Prostate gland (tissue), 2 donors: ENCODE data around the gene ZSCAN30. TPM values are rescaled to one million over a fixed set of nuclear protein-coding genes. Genes with fewer than 3 reads are reported as not detected.

ENCODE experiments used
- DNase-seq: peaks from one replicate; pipeline ENCODE4 v3.0.0-alpha.2; 2019; ENCODE audit warnings: low spot score
- H3K27ac ChIP-seq, 2 donors: fragments of 200-600 bp; sonication (generic); 2 replicates each; pipeline ENCODE4 v1.5.1; 2017 to 2019
- H3K27me3 ChIP-seq: fragments of 200-600 bp; sonication (generic); replicated peaks from 2 replicates; pipeline ENCODE4 v1.5.1; 2019; ENCODE audit not compliant: insufficient read depth
- H3K36me3 ChIP-seq, 2 donors: fragments of 200-600 bp; sonication (generic); 1 replicate in 1 of 2; 2 replicates in 1 of 2; pipeline versions ENCODE4 v1.5.1 to v1.8.1; 2017 to 2019
- H3K4me1 ChIP-seq: fragments of 200-600 bp; sonication (generic); replicated peaks from 2 replicates; pipeline ENCODE4 v1.5.1; 2019
- H3K4me3 ChIP-seq, 2 donors: fragments of 200-600 bp; sonication (generic); 2 replicates each; pipeline ENCODE4 v1.5.1; 2017 to 2019
- H3K9me3 ChIP-seq: fragments of 200-600 bp; sonication (generic); 2 replicates; pipeline ENCODE4 v1.5.1; 2017
- POLR2A ChIP-seq: fragments of 450-650 bp; IDR thresholded peaks from one replicate; pipeline ENCODE4 v1.6.1; 2016; ENCODE audit warnings: antibody characterized with exemption, mild to moderate bottlenecking
- POLR2AphosphoS5 ChIP-seq: sonication (generic); formaldehyde crosslinking; IDR thresholded peaks from one replicate; pipeline ENCODE4 v1.6.1; 2017; ENCODE audit warnings: antibody characterized with exemption
- WGBS: methylation state at CpG from one replicate; pipeline ENCODE4 v1.1.5; 2018; 5-methylcytosine and 5-hydroxymethylcytosine counted together
- intact Hi-C: fragments of 100-400 bp; cut with DNase I; formaldehyde crosslinking; loops from one replicate; pipeline ENCODE4 v1.14.2; 2022
- total RNA-seq, 2 donors: library from RNA; depleted of rRNA; stranded (reverse); fragments of >200 nt; gene quantifications; one replicate each; pipeline ENCODE4 v1.1.0, GENCODE V29; 2016
- TF ChIP-seq, protein P1 (sequence below), 4 experiments: fragments of 200-600 bp in 2 of 4; fragments of 450-650 bp in 2 of 4; sonication (generic) in 2 of 4; IDR thresholded peaks; 1 replicate in 3 of 4; 2 replicates in 1 of 4; pipeline ENCODE4 v1.5.1; 2016 to 2019; ENCODE audit warnings: antibody characterized with exemption in 4 of 4, mild to moderate bottlenecking in 2 of 4, moderate library complexity in 2 of 4

The ZSCAN30 gene
- total RNA-seq, 2 donors from 2014 or later: 18.3 to 21.3 TPM

DNA sequence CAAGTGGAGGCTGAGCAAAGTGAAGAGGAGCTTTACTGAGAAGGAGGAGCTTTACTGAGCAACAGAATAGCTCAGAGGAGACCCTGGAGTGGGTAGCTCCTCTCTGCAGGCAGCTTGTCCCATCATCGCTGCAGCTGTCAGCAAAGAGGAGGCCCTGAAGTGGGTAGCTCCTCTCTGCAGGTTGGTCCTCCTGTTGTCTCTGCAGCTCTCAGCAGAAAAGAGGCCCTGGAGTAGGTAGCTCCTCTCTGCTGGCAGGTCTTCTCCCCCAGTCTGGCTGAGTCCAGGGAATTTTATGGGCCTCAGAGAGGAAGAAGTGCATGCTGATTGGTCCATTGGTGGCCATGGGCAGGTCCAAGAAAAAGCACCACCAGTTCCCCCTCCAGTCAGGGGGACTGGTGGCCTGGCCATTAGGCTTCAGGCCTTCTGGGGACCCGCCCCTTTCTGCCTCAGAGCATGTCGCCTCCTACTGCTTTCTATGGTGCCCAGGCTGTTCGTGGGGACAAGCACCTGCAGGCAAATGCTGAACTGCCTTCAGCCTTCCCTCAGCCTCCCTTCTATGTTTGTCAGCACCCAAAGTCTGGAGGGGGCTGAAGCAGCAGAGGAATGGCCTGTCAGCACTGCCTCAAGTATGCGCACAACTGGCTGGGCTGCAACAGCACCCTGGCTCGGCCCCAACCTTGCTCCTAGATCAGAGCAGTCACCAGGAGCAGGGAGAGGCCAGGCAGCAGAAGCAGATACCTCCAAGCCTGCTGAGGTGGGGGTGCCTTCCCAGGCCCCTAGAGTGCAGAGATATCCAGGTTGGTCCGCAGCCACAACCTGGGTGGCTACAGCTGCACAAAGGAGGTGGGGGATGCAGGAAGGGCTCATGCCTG is 5.9 kb downstream of the ZSCAN30 start:
- H3K36me3 ChIP-seq: no peaks in the 10 kb centered on the region
- intact Hi-C loops: no loop called here
- H3K9me3 ChIP-seq: no peaks in the 10 kb centered on the region
- no peak for DNase-seq
- H3K27me3 ChIP-seq: no peaks in the 10 kb centered on the region
- TF ChIP-seq POLR2A: no peak
- no peak overlapping the region for H3K27ac ChIP-seq
- no peaks in the 10 kb centered on the region for H3K4me1 ChIP-seq
- 92% methylated on average over 7 of the region's 7 CpGs for WGBS
- H3K4me3 ChIP-seq: no peak overlapping the region

DNA sequence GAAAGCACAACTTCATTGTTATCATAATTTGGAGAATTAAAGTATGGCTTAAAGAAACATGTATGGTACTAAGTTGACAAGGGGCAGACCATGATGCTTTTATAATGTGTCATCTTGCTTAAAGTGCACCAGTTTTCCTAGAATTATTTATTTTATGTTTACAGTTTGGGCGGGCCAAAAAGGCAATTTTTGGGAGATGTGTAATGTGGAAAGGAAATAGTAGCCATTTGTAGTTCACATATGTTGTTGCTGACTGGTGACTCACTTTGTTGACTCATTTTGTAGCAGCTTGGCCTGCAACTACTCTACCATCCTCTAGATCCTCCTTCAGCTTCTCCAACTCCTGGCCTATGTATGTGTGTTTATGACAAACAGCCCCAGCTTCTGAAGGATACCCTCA is 7.7 kb downstream of the ZSCAN30 start:
- Histone ChIP-seq H3K36me3 (no peaks in the 10 kb centered on the region), H3K27me3 (no peaks in the 10 kb centered on the region), H3K9me3 (no peaks in the 10 kb centered on the region), H3K4me3 (no peak overlapping the region), H3K27ac (no peak overlapping the region), H3K4me1 (no peaks in the 10 kb centered on the region)
- no peak for DNase-seq
- WGBS: 100% methylated on average over 1 of the region's 1 CpG
- TF ChIP-seq POLR2AphosphoS5: no peak
- no peak for TF ChIP-seq POLR2A
- TF ChIP-seq, protein P1, sequence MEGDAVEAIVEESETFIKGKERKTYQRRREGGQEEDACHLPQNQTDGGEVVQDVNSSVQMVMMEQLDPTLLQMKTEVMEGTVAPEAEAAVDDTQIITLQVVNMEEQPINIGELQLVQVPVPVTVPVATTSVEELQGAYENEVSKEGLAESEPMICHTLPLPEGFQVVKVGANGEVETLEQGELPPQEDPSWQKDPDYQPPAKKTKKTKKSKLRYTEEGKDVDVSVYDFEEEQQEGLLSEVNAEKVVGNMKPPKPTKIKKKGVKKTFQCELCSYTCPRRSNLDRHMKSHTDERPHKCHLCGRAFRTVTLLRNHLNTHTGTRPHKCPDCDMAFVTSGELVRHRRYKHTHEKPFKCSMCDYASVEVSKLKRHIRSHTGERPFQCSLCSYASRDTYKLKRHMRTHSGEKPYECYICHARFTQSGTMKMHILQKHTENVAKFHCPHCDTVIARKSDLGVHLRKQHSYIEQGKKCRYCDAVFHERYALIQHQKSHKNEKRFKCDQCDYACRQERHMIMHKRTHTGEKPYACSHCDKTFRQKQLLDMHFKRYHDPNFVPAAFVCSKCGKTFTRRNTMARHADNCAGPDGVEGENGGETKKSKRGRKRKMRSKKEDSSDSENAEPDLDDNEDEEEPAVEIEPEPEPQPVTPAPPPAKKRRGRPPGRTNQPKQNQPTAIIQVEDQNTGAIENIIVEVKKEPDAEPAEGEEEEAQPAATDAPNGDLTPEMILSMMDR (IDR thresholded peaks at IDR 0.05): no peak
- intact Hi-C loops: no loop called here

DNA sequence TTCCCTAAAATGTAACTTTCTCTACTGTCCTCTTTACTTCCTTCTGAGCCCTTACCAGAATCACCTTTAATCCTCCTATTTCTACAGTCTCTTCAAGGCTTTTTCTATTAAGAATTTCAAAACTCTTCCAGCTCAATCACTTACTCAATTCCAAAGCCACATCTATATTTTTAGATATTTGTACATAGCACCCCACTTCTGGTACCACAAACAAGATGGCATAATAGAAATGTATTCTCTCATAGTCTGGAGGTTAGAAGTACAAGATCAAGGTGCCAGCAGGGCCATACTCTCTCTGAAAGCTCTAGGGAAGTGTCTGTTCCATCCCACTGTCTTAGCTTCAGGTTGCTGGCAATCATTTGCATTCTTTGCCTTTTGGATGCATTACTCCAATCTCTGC is 11.1 kb downstream of the ZSCAN30 start:
- Histone ChIP-seq H3K36me3 (no peaks in the 10 kb centered on the region), H3K4me1 (no peaks in the 10 kb centered on the region), H3K27me3 (no peaks in the 10 kb centered on the region), H3K27ac (no peak overlapping the region), H3K9me3 (no peaks in the 10 kb centered on the region), H3K4me3 (no peak overlapping the region)
- TF ChIP-seq, protein P1 (IDR thresholded peaks at IDR 0.05): no peak
- TF ChIP-seq POLR2A: no peak
- TF ChIP-seq POLR2AphosphoS5: no peak
- DNase-seq: no peak
- intact Hi-C loops: no loop called here

DNA sequence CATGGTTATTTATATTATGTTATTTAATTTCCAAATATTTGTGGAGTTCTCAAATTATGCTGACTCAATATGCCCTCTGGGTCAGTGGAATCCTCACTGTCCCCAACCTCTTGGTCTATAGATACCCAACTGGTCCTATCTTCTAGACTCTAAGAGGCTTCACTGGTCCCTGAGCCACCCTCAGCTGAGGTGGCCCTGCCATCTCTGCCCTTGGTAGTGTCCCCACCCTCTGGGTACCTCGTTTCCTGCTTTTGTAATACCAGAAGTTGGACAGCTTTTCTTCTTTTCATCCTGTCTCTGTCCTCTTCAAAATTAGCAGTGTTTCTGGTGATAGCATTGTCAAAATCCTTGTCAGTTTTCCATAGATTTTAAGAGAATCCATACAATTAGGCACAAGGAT is 11.9 kb downstream of the ZSCAN30 start:
- TF ChIP-seq, protein P1 (IDR thresholded peaks at IDR 0.05): no peak
- TF ChIP-seq POLR2AphosphoS5 (no peak), POLR2A (no peak)
- no peaks in the 10 kb centered on the region for H3K9me3 ChIP-seq
- 83% methylated on average over 1 of the region's 1 CpG for WGBS
- H3K4me3 ChIP-seq: no peak overlapping the region
- no peaks in the 10 kb centered on the region for H3K27me3 ChIP-seq
- no peaks in the 10 kb centered on the region for H3K4me1 ChIP-seq
- no peaks in the 10 kb centered on the region for H3K36me3 ChIP-seq
- no peak for DNase-seq
- intact Hi-C loops: no loop called here
- H3K27ac ChIP-seq: no peak overlapping the region

DNA sequence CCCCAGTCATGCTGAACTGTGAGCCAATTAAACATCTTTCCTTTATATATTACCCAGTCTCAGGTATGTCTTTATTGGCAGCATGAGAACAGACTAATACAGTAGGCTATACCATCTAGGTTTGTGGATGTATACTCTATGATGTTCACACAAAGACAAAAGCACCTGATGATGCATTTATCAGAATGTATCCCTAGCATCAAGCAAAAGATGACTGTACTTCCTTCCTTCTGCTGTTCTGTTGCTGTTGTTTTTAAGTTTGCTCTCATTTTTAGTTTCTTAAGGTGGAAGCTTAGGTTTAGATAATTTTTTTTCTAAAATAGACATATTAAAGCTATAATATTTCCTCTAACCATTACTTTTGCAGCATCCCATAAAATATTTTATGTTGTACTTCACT is 12.4 kb downstream of the ZSCAN30 start:
- Histone ChIP-seq H3K4me1 (no peaks in the 10 kb centered on the region), H3K36me3 (no peaks in the 10 kb centered on the region), H3K9me3 (no peaks in the 10 kb centered on the region), H3K27ac (no peak overlapping the region), H3K4me3 (no peak overlapping the region), H3K27me3 (no peaks in the 10 kb centered on the region)
- intact Hi-C loops: no loop called here
- DNase-seq: no peak
- TF ChIP-seq POLR2AphosphoS5 (no peak), POLR2A (no peak)
- TF ChIP-seq, protein P1 (IDR thresholded peaks at IDR 0.05): no peak
